H1 (cell line): Measurements from ENCODE around the gene NUP58. TPM values are rescaled to one million over a fixed set of nuclear protein-coding genes. Genes with fewer than 3 reads are reported as not detected.
A peak's percentile ranks its signal among the peaks of the same experiment; 100 is the strongest.

Source experiments
- CTCF ChIA-PET: fragments of 300-600 bp; sonication (Branson Sonifier 250); formaldehyde crosslinking; loops from one replicate; lab custom pipeline; 2021; ENCODE audit not compliant: partially characterized antibody; lab: Charles Lee
- POLR2A ChIA-PET: fragments of 300-600 bp; sonication (Branson Sonifier 250); formaldehyde crosslinking; loops from one replicate; lab custom pipeline; 2021; ENCODE audit warnings: inconsistent platforms; ENCODE audit not compliant: partially characterized antibody; lab: Charles Lee
- DNase-seq, 2 experiments: peaks; one replicate each; pipeline versions ENCODE4 v3.0.0 to v3.0.0-alpha.2; 2010 to 2022; ENCODE audit warnings: low spot score in 2 of 2, low read depth in 1 of 2, mixed read lengths in 1 of 2
- FAIRE-seq: peaks from 2 replicates; lab custom pipeline; 2011; peaks lifted over from hg19 to GRCh38; lab: Jason Lieb, UNC
- H2AFZ ChIP-seq: 2 replicates; pipeline ENCODE4 v1.8.1; 2012; ENCODE audit warnings: low read length, inconsistent platforms
- H2AK5ac ChIP-seq: 2 replicates; pipeline ENCODE4 v1.6.1; 2013; ENCODE audit warnings: low read depth, low read length
- H2BK120ac ChIP-seq: replicated peaks from 2 replicates; pipeline ENCODE3; 2013; ENCODE audit warnings: low read depth, low read length, inconsistent platforms
- H2BK12ac ChIP-seq: 2 replicates; pipeline ENCODE4 v1.6.1; 2013; ENCODE audit warnings: low read depth, low read length
- H2BK15ac ChIP-seq: 2 replicates; pipeline ENCODE4 v1.6.1; 2013; ENCODE audit warnings: low read length
- H2BK20ac ChIP-seq: 2 replicates; pipeline ENCODE4 v1.6.1; 2013; ENCODE audit warnings: low read length
- H2BK5ac ChIP-seq: 2 replicates; pipeline ENCODE4 v1.6.1; 2013; ENCODE audit warnings: low read depth, low read length
- H3K14ac ChIP-seq: 2 replicates; pipeline ENCODE4 v1.6.1; 2013; ENCODE audit warnings: inconsistent platforms; ENCODE audit not compliant: insufficient read length
- H3K18ac ChIP-seq: 2 replicates; pipeline ENCODE4 v1.6.1; 2013; ENCODE audit warnings: low read length; ENCODE audit errors: extremely low read depth
- H3K23ac ChIP-seq: 2 replicates; pipeline ENCODE4 v1.6.1; 2013; ENCODE audit warnings: inconsistent platforms; ENCODE audit not compliant: insufficient read length
- H3K23me2 ChIP-seq: 2 replicates; pipeline ENCODE4 v1.6.1; 2013; ENCODE audit warnings: low read depth, low read length
- H3K27ac ChIP-seq: 2 replicates; pipeline ENCODE4 v1.6.1; 2011; ENCODE audit warnings: low read depth, low read length, inconsistent platforms
- H3K27me3 ChIP-seq, 4 experiments: replicated peaks in 1 of 4; 1 replicate in 1 of 4; 2 replicates in 3 of 4; pipeline versions ENCODE4 v1.6.1 to v1.8.1; 2011 to 2013; ENCODE audit warnings: low read length in 3 of 4, mild to moderate bottlenecking in 3 of 4, inconsistent platforms in 2 of 4, mixed read lengths in 2 of 4, moderate library complexity in 1 of 4; ENCODE audit not compliant: control insufficient read depth in 3 of 4, insufficient read depth in 3 of 4; ENCODE audit errors: extremely low read depth in 1 of 4
- H3K36me3 ChIP-seq, 4 experiments: 2 replicates each; pipeline versions ENCODE4 v1.6.1 to v1.8.1; 2011 to 2013; ENCODE audit warnings: mild to moderate bottlenecking in 4 of 4, low read length in 3 of 4, moderate library complexity in 2 of 4, control low read depth in 1 of 4, inconsistent platforms in 1 of 4; ENCODE audit not compliant: insufficient read depth in 4 of 4, control insufficient read depth in 2 of 4
- H3K4ac ChIP-seq: replicated peaks from 2 replicates; pipeline ENCODE3; 2013; ENCODE audit warnings: low read length, low read depth, mixed read lengths, inconsistent platforms; ENCODE audit not compliant: insufficient read length
- H3K4me1 ChIP-seq, 4 experiments: replicated peaks in 1 of 4; 1 replicate in 1 of 4; 2 replicates in 3 of 4; pipeline versions ENCODE4 v1.6.1 to v1.8.1; 2011 to 2013; ENCODE audit warnings: low read length in 3 of 4, inconsistent platforms in 2 of 4, mixed read lengths in 1 of 4; ENCODE audit not compliant: insufficient read depth in 4 of 4, control insufficient read depth in 3 of 4
- H3K4me2 ChIP-seq, 2 experiments: 2 replicates each; pipeline versions ENCODE4 v1.6.1 to v1.8.1; 2011 to 2013; ENCODE audit warnings: low read depth in 2 of 2, low read length in 2 of 2, control low read depth in 1 of 2, inconsistent platforms in 1 of 2, mild to moderate bottlenecking in 1 of 2; ENCODE audit not compliant: insufficient read depth in 1 of 2
- H3K4me3 ChIP-seq, 4 experiments: fragments of 200-600, 300-600 bp in 1 of 4; sonication (generic), shearing (Covaris generic), sonication (Bioruptor Twin) in 1 of 4; 2 replicates each; pipeline versions ENCODE4 v1.5.1 to v1.8.1; 2011 to 2016; ENCODE audit warnings: low read length in 4 of 4, low read depth in 3 of 4, control low read depth in 2 of 4, inconsistent platforms in 2 of 4, mild to moderate bottlenecking in 2 of 4, mixed read lengths in 1 of 4, moderate library complexity in 1 of 4; ENCODE audit not compliant: insufficient read depth in 2 of 4; ENCODE audit errors: extremely low read depth in 1 of 4
- H3K56ac ChIP-seq: replicated peaks from 2 replicates; pipeline ENCODE3; 2013; ENCODE audit warnings: low read depth, mild to moderate bottlenecking, mixed read lengths, low read length, inconsistent platforms; ENCODE audit not compliant: insufficient read length
- H3K79me1 ChIP-seq: 2 replicates; pipeline ENCODE4 v1.6.1; 2013; ENCODE audit warnings: low read depth, low read length, control low read depth
- H3K79me2 ChIP-seq, 2 experiments: 2 replicates each; pipeline versions ENCODE4 v1.6.1 to v1.8.1; 2012 to 2013; ENCODE audit warnings: low read length in 2 of 2, mild to moderate bottlenecking in 2 of 2, inconsistent platforms in 1 of 2; ENCODE audit not compliant: insufficient read depth in 2 of 2, control insufficient read depth in 1 of 2
- H3K9ac ChIP-seq, 4 experiments: replicated peaks in 1 of 4; 1 replicate in 1 of 4; 2 replicates in 3 of 4; pipeline versions ENCODE4 v1.6.1 to v1.8.1; 2011 to 2013; ENCODE audit warnings: low read depth in 3 of 4, low read length in 3 of 4, control low read depth in 2 of 4, mild to moderate bottlenecking in 2 of 4, moderate library complexity in 2 of 4, inconsistent platforms in 1 of 4; ENCODE audit errors: extremely low read depth in 1 of 4
- H3K9me3 ChIP-seq, 2 experiments: 2 replicates each; pipeline versions ENCODE4 v1.6.1 to v1.8.1; 2012 to 2013; ENCODE audit warnings: mild to moderate bottlenecking in 2 of 2, moderate library complexity in 2 of 2, control low read depth in 1 of 2, inconsistent platforms in 1 of 2, low read depth in 1 of 2, low read length in 1 of 2, mixed read lengths in 1 of 2; ENCODE audit not compliant: insufficient read depth in 2 of 2
- H4K20me1 ChIP-seq, 2 experiments: replicated peaks in 1 of 2; 2 replicates each; pipeline versions ENCODE3 to v1.8.1; 2011 to 2013; ENCODE audit warnings: inconsistent platforms in 2 of 2, low read length in 2 of 2, mild to moderate bottlenecking in 1 of 2; ENCODE audit not compliant: insufficient read depth in 2 of 2, control insufficient read depth in 1 of 2
- H4K5ac ChIP-seq: 2 replicates; pipeline ENCODE4 v1.6.1; 2013; ENCODE audit warnings: low read length, low read depth, mixed read lengths, inconsistent platforms; ENCODE audit not compliant: insufficient read length
- H4K8ac ChIP-seq: 2 replicates; pipeline ENCODE4 v1.8.0; 2013; ENCODE audit warnings: mild to moderate bottlenecking, moderate library complexity, low read length, inconsistent platforms; ENCODE audit not compliant: insufficient read depth; ENCODE audit errors: extremely low read depth
- H4K91ac ChIP-seq: replicated peaks from 2 replicates; pipeline ENCODE3; 2013; ENCODE audit warnings: low read length, mixed read lengths, inconsistent platforms; ENCODE audit not compliant: insufficient read length
- ASH2L ChIP-seq: fragments of 200-600, 300-600 bp; sonication (generic); IDR thresholded peaks from one replicate; pipeline ENCODE4 v1.7.1; 2017; ENCODE audit warnings: low read length
- EGR1 ChIP-seq: IDR thresholded peaks from 2 replicates; pipeline ENCODE4 v1.6.1; 2011; ENCODE audit warnings: low read depth, low read length, borderline replicate concordance
- RXRA ChIP-seq: IDR thresholded peaks from 2 replicates; pipeline ENCODE4 v1.6.1; 2011; ENCODE audit warnings: low read depth, mild to moderate bottlenecking, low read length, moderate library complexity; ENCODE audit not compliant: insufficient read depth
- SAP30 ChIP-seq: fragments of 300-600 bp; sonication (generic); IDR thresholded peaks from 2 replicates; pipeline ENCODE4 v1.7.1; 2012; ENCODE audit warnings: low read length, moderate library complexity, mild to moderate bottlenecking, inconsistent platforms; ENCODE audit not compliant: insufficient read depth, insufficient replicate concordance
- SUZ12 ChIP-seq: fragments of 200-600 bp; sonication (generic); IDR thresholded peaks from 2 replicates; pipeline ENCODE4 v1.6.1; 2012; ENCODE audit warnings: mild to moderate bottlenecking, inconsistent platforms, low read length, moderate library complexity, mixed read lengths
- WGBS, 2 experiments: shearing (Covaris generic) in 1 of 2; methylation state at CpG; one replicate each; pipeline versions ENCODE4 v1.1.6 to v1.1.7; 2013 to 2015; ENCODE audit warnings: low lambda C conversion rate in 2 of 2, mixed read lengths in 2 of 2, inconsistent platforms in 1 of 2, low coverage in 1 of 2, missing lambda C conversion rate in 1 of 2; ENCODE audit not compliant: insufficient replicate concordance in 2 of 2, insufficient coverage in 1 of 2, insufficient read length in 1 of 2; ENCODE audit errors: extremely low coverage in 1 of 2, missing lambda C conversion rate in 1 of 2; 5-methylcytosine and 5-hydroxymethylcytosine counted together
- polyA plus RNA-seq, 7 experiments: library from polyadenylated mRNA; depleted of rRNA in 3 of 7; stranded (reverse) in 5 of 7; unstranded in 2 of 7; fragments of >200 nt in 5 of 7; fragments of 200-250 nt in 2 of 7; gene quantifications; 1 replicate in 5 of 7; 2 replicates in 1 of 7; 4 replicates in 1 of 7; pipeline versions ENCODE4 v1.2.1 to v1.2.3, GENCODE V29; 2011 to 2013; ENCODE audit warnings: missing spikeins in 2 of 7, mixed read lengths in 2 of 7
- total RNA-seq: library from RNA; stranded (reverse); fragmentation: NEBNext Ultra II Directional; extraction: Animal tissue kit (Norgen Biotek cat#: 25700); gene quantifications from 2 replicates; pipeline ENCODE4 v1.2.1, GENCODE V29; 2021
- TF ChIP-seq, protein P1 (sequence below): IDR thresholded peaks from 2 replicates; pipeline ENCODE4 v1.6.1; 2012; ENCODE audit warnings: low read length, inconsistent platforms

NUP58 gene
- total and polyA plus RNA-seq, 2 of the 8 experiments (the other 6 are each of a cell fraction or from before 2014, with no cell fraction given) = 35.0 to 53.8 TPM

DNA sequence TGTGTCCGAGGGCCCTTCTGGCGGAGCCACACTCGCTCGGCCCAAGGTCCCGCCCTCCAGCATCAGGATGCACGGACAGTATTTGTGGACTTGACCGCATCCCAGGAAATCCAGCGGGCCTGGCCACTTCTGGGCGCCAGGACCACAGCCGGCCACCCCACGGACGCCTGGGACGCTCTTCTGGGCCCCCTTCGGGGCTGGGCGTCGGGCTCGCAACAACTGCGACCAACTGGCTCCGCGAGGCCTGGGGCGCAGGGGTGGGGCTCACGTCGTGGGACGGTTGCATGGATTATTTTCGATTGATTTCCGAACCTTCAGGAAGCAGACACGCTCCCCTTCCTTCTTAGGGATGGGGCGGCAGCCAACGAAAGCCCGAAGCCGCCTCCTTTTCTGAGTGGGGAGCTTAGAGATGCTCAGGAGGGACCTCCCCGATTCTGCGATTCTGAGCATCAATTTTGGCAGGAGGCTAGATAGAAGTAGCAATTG, 521 bp upstream of the NUP58 start:
- Histone ChIP-seq H3K23ac (no peak overlapping the region), H3K18ac (no peak overlapping the region), H3K4me3 (peak overlapping the region; percentile 67 to 92 (median 85)), H3K23me2 (no peaks in the 10 kb centered on the region; the same call in 1 of the 2 replicates), H2BK20ac (no peak overlapping the region), H3K27ac (no peak overlapping the region), H3K79me2 (peaks cover 17 to 42% of the 10 kb centered on the region in 2 experiments), H3K56ac (no peak overlapping the region), H3K9me3 (no peaks in the 10 kb centered on the region), H2BK5ac (no peak overlapping the region), H2BK120ac (no peak overlapping the region), H4K5ac (peak overlapping the region; percentile 44), H3K4me2 (peak overlapping the region; percentile 65 to 73), H2BK15ac (peak overlapping the region; percentile 54; the same call in 1 of the 2 replicates), H2AK5ac (no peak overlapping the region), H4K8ac (peak overlapping the region; percentile 90; the same call in 1 of the 2 replicates), H3K36me3 (peaks cover 0 to 4% (median 2%) of the 10 kb centered on the region in 4 experiments; a peak in 2 of 8 replicates), H4K20me1 (peaks cover 0 to 5% of the 10 kb centered on the region in 2 experiments), H2BK12ac (no peak overlapping the region; the same call in 1 of the 2 replicates), H3K4ac (peak overlapping the region; percentile 72), H3K27me3 (peaks cover 0 to under 1% (median under 1%) of the 10 kb centered on the region in 4 experiments; a peak in 1 of 7 replicates), H2AFZ (0 out of 2 replicates have a peak overlapping the region, but pooled peaks have one; percentile 54), H3K14ac (no peak overlapping the region), H3K9ac (0 out of 7 replicates have a peak overlapping the region, but pooled peaks of 1 of the 4 experiments have one; percentile 85), H3K4me1 (peaks cover 0 to 5% (median 3%) of the 10 kb centered on the region in 4 experiments; a peak in 2 of 7 replicates), H4K91ac (peak overlapping the region; percentile 6), H3K79me1 (no peaks in the 10 kb centered on the region)
- no peak for TF ChIP-seq ASH2L
- no peak for TF ChIP-seq SAP30
- TF ChIP-seq EGR1 = no peak
- no peak for TF ChIP-seq SUZ12
- TF ChIP-seq, protein P1, sequence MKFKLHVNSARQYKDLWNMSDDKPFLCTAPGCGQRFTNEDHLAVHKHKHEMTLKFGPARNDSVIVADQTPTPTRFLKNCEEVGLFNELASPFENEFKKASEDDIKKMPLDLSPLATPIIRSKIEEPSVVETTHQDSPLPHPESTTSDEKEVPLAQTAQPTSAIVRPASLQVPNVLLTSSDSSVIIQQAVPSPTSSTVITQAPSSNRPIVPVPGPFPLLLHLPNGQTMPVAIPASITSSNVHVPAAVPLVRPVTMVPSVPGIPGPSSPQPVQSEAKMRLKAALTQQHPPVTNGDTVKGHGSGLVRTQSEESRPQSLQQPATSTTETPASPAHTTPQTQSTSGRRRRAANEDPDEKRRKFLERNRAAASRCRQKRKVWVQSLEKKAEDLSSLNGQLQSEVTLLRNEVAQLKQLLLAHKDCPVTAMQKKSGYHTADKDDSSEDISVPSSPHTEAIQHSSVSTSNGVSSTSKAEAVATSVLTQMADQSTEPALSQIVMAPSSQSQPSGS = no peak
- no peak for TF ChIP-seq RXRA
- WGBS, 2 experiments = 84% methylated on average over 22 of the region's 33 CpGs; no CpG with 5 or more reads in 1 of the 2 experiments
- FAIRE-seq (no peak), DNase-seq (no peak)
- ChIA-PET POLR2A (interaction anchor here (1.3 to 2.1 kb wide), 2 partner anchors 14 to 44 kb away, joined by 3 to 6 read pairs; partner anchors contain the start of gene MTMR6), CTCF (interaction anchor here (1.1 kb wide), 1 partner anchor 13 kb away, joined by 3 read pairs; no protein-coding TSS in a partner anchor)
